SK-N-SH (cell line): ENCODE data around the gene DAB1. TPM values are rescaled to one million over a fixed set of nuclear protein-coding genes. Genes with fewer than 3 reads are reported as not detected.

Source experiments
- CTCF ChIA-PET: fragments of 300-600, 350-600 bp; formaldehyde crosslinking; extraction: SDS; loops from one replicate; lab custom pipeline; 2021; lab: Yijun Ruan, JAX
- POLR2A ChIA-PET: fragments of 350-600 bp; sonication (Branson Sonifier 250); formaldehyde crosslinking; extraction: SDS; loops from one replicate; lab custom pipeline; 2020; ENCODE audit warnings: antibody characterized with exemption, inconsistent platforms; lab: Yijun Ruan, JAX
- DNase-seq: peaks from one replicate; pipeline ENCODE4 v3.0.0; 2012
- H2AFZ ChIP-seq: fragments of 200-600 bp; sonication (generic); 2 replicates; pipeline ENCODE4 v1.8.1; 2016; ENCODE audit warnings: antibody characterized with exemption, mild to moderate bottlenecking, low read depth
- H3F3A ChIP-seq: fragments of 200-600 bp; sonication (generic); replicated peaks from 2 replicates; pipeline ENCODE3; 2016; ENCODE audit warnings: antibody characterized with exemption, mild to moderate bottlenecking; ENCODE audit not compliant: insufficient read depth
- H3K27ac ChIP-seq, 2 experiments: fragments of 200-500 bp in 1 of 2; fragments of 200-600 bp in 1 of 2; sonication (Bioruptor generic) in 1 of 2; sonication (generic), shearing (Covaris generic) in 1 of 2; 2 replicates each; pipeline versions ENCODE4 v1.5.1 to v1.6.1; 2014 to 2016; ENCODE audit warnings: low read depth in 2 of 2, inconsistent platforms in 1 of 2, low read length in 1 of 2, mild to moderate bottlenecking in 1 of 2, mixed read lengths in 1 of 2
- H3K27me3 ChIP-seq: fragments of 200-600 bp; sonication (generic), shearing (Covaris generic); 2 replicates; pipeline ENCODE4 v1.6.1; 2016; ENCODE audit warnings: mixed run types; ENCODE audit not compliant: insufficient read depth
- H3K36me3 ChIP-seq, 2 experiments: fragments of 200-500 bp in 1 of 2; fragments of 200-600 bp in 1 of 2; sonication (Bioruptor generic) in 1 of 2; sonication (generic) in 1 of 2; replicated peaks in 1 of 2; 2 replicates each; pipeline versions ENCODE3 to v1.5.1; 2014 to 2016; ENCODE audit warnings: low read length in 1 of 2, mild to moderate bottlenecking in 1 of 2; ENCODE audit not compliant: insufficient read depth in 2 of 2, control insufficient read depth in 1 of 2
- H3K4me1 ChIP-seq, 2 experiments: fragments of 200-500 bp in 1 of 2; fragments of 200-600 bp in 1 of 2; sonication (Bioruptor generic) in 1 of 2; sonication (generic), shearing (Covaris generic) in 1 of 2; 2 replicates each; pipeline versions ENCODE4 v1.5.1 to v1.6.1; 2014 to 2016; ENCODE audit warnings: low read depth in 1 of 2, low read length in 1 of 2, mixed run types in 1 of 2; ENCODE audit not compliant: insufficient read depth in 2 of 2, control insufficient read depth in 1 of 2
- H3K4me2 ChIP-seq: fragments of 200-600 bp; sonication (generic), shearing (Covaris generic); 2 replicates; pipeline ENCODE4 v1.6.1; 2017; ENCODE audit warnings: mixed run types
- H3K4me3 ChIP-seq, 2 experiments: fragments of 200-500 bp in 1 of 2; fragments of 200-600 bp in 1 of 2; sonication (Bioruptor generic) in 1 of 2; sonication (generic), shearing (Covaris generic) in 1 of 2; 2 replicates each; pipeline versions ENCODE4 v1.5.1 to v1.8.1; 2014 to 2016; ENCODE audit warnings: low read depth in 2 of 2, inconsistent platforms in 1 of 2, low read length in 1 of 2, mild to moderate bottlenecking in 1 of 2, mixed read lengths in 1 of 2, moderate library complexity in 1 of 2
- H3K79me2 ChIP-seq: fragments of 200-600 bp; sonication (generic); 2 replicates; pipeline ENCODE4 v1.8.1; 2017; ENCODE audit warnings: mild to moderate bottlenecking; ENCODE audit not compliant: insufficient read depth
- H3K9ac ChIP-seq: fragments of 200-600 bp; sonication (generic); 2 replicates; pipeline ENCODE4 v1.6.1; 2017; ENCODE audit warnings: mixed run types
- H3K9me2 ChIP-seq: fragments of 200-600 bp; sonication (generic); 2 replicates; pipeline ENCODE4 v1.6.1; 2017; ENCODE audit warnings: mixed run types
- H3K9me3 ChIP-seq: fragments of 200-600 bp; sonication (generic); 2 replicates; pipeline ENCODE4 v1.6.1; 2017; ENCODE audit warnings: mixed run types, mild to moderate bottlenecking, moderate library complexity
- H4K20me1 ChIP-seq: fragments of 200-600 bp; sonication (generic); 2 replicates; pipeline ENCODE4 v1.6.1; 2017; ENCODE audit warnings: mild to moderate bottlenecking, mixed run types; ENCODE audit not compliant: insufficient read depth
- CHD2 ChIP-seq: fragments of 150-350 bp; IDR thresholded peaks from 2 replicates; pipeline ENCODE4 v1.6.1; 2018; ENCODE audit warnings: low read length; ENCODE audit not compliant: partially characterized antibody
- ELF1 ChIP-seq: IDR thresholded peaks from 2 replicates; pipeline ENCODE4 v1.4.0; 2012
- EZH2phosphoT487 ChIP-seq: fragments of 200-600 bp; sonication (generic); IDR thresholded peaks from 2 replicates; pipeline ENCODE4 v1.6.1; 2017; ENCODE audit warnings: low read depth, mixed run types, mild to moderate bottlenecking, antibody characterized with exemption, moderate library complexity, borderline replicate concordance
- FOXJ3 ChIP-seq: sonication (generic); formaldehyde crosslinking; IDR thresholded peaks from 2 replicates; pipeline ENCODE4 v1.5.1; 2020; ENCODE audit warnings: mild to moderate bottlenecking, missing genetic modification reagents
- GABPA ChIP-seq: IDR thresholded peaks from 2 replicates; pipeline ENCODE4 v1.4.0; 2012; ENCODE audit warnings: low read depth, mild to moderate bottlenecking
- GATA2 ChIP-seq: sonication (generic); formaldehyde crosslinking; IDR thresholded peaks from 2 replicates; pipeline ENCODE4 v1.5.0; 2020; ENCODE audit warnings: mild to moderate bottlenecking, missing genetic modification reagents
- JUND ChIP-seq: IDR thresholded peaks from 2 replicates; pipeline ENCODE4 v1.4.0; 2012
- MEF2A ChIP-seq: IDR thresholded peaks from 2 replicates; pipeline ENCODE4 v1.4.0; 2012; ENCODE audit warnings: low read depth, borderline replicate concordance
- MXI1 ChIP-seq: IDR thresholded peaks from 2 replicates; pipeline ENCODE4 v1.6.1; 2012; ENCODE audit warnings: mild to moderate bottlenecking, low read depth, low read length, improper control_type of control experiment
- NFIC ChIP-seq: IDR thresholded peaks from 2 replicates; pipeline ENCODE4 v1.4.0; 2012; ENCODE audit warnings: borderline replicate concordance
- RXRA ChIP-seq: IDR thresholded peaks from 2 replicates; pipeline ENCODE4 v1.4.0; 2012; ENCODE audit warnings: low read depth, mild to moderate bottlenecking, borderline replicate concordance
- SIN3A ChIP-seq: IDR thresholded peaks from 2 replicates; pipeline ENCODE4 v1.6.1; 2012; ENCODE audit warnings: low read depth, mild to moderate bottlenecking, low read length, moderate library complexity, borderline replicate concordance
- TAF1 ChIP-seq: IDR thresholded peaks from 2 replicates; pipeline ENCODE4 v1.6.1; 2012; ENCODE audit warnings: low read depth, mild to moderate bottlenecking, low read length, moderate library complexity, borderline replicate concordance
- TEAD4 ChIP-seq: IDR thresholded peaks from 2 replicates; pipeline ENCODE4 v1.4.0; 2012; ENCODE audit warnings: mild to moderate bottlenecking, borderline replicate concordance; ENCODE audit not compliant: insufficient read depth
- whole genome bisulfite sequencing: methylation state at CpG from one replicate; pipeline ENCODE4 v1.1.6; 2017; ENCODE audit warnings: low lambda C conversion rate; 5-methylcytosine and 5-hydroxymethylcytosine counted together
- polyA plus RNA-seq, 3 experiments: library from polyadenylated mRNA; depleted of rRNA; stranded (reverse); fragments of >200 nt; gene quantifications; 2 replicates each; pipeline ENCODE4 v1.2.3, GENCODE V29; 2012
- TF ChIP-seq, protein P1 (sequence below): fragments of 200-600 bp; sonication (generic); IDR thresholded peaks from 2 replicates; pipeline ENCODE4 v1.6.1; 2017; ENCODE audit warnings: antibody characterized with exemption, mild to moderate bottlenecking, moderate library complexity
- TF ChIP-seq, protein P2 (sequence below): IDR thresholded peaks from 2 replicates; pipeline ENCODE4 v1.4.0; 2012; ENCODE audit warnings: low read depth, borderline replicate concordance
- TF ChIP-seq, protein P3 (sequence below): fragments of 150-350 bp; IDR thresholded peaks from 2 replicates; pipeline ENCODE4 v1.6.1; 2016; ENCODE audit warnings: mild to moderate bottlenecking, low read depth, low read length
- TF ChIP-seq, protein P4 (sequence below): fragments of 150-350 bp; IDR thresholded peaks from 2 replicates; pipeline ENCODE4 v1.6.1; 2017; ENCODE audit warnings: antibody characterized with exemption, low read length, low read depth, borderline replicate concordance
- TF ChIP-seq, protein P5 (sequence below): IDR thresholded peaks from 2 replicates; pipeline ENCODE4 v1.4.0; 2012; ENCODE audit warnings: low read depth, borderline replicate concordance

DAB1 gene
- polyA plus RNA-seq, 1 of the 3 experiments (the other 2 are of a cell fraction) = 2.9 TPM

DNA sequence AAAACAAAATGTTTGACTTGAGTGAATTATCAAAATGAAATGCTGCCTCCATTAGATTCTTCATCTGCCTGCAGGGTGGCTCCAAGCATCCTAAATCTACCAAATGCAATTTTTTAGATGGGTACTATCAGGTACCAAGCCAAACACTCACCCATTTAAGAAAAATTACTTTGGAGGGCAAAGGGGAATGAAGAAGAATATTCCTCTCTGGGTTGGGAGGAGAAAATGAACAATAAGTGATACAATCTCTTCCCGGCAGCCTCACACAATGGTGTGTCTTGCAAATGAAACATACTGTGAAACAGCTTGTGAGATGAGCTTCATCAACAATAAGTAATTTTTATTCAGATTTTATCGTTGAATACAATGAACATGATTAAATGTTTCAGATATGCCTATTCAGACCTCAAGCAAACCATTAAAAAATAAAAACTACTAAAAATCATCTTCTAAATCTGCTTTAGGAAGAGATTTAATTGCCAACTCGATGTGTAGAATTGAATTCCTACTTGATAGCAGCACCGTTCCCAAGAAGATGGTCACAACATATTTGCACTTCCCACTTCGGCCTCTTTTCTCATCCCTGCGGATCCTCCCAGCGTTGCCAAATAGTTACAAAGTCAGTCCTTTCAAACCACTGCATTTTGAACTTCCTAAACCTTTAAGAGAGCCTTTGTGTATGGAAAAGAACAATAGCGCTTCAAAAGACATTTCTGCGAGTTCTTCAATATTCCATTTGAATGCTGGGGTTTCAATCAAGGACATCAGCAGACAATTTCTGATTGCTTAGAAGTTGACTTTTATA lies 2.7 kb downstream of the DAB1 start:
- Histone ChIP-seq H3K36me3 (no peaks in the 10 kb centered on the region), H3K4me3 (no peak overlapping the region; a peak in 1 of 4 replicates), H3K9ac (no peak overlapping the region), H3K9me2 (no peaks in the 10 kb centered on the region)
- no peak for TF ChIP-seq MEF2A
- TF ChIP-seq TAF1 = no peak
- TF ChIP-seq EZH2phosphoT487 = no peak
- TF ChIP-seq, protein P1, sequence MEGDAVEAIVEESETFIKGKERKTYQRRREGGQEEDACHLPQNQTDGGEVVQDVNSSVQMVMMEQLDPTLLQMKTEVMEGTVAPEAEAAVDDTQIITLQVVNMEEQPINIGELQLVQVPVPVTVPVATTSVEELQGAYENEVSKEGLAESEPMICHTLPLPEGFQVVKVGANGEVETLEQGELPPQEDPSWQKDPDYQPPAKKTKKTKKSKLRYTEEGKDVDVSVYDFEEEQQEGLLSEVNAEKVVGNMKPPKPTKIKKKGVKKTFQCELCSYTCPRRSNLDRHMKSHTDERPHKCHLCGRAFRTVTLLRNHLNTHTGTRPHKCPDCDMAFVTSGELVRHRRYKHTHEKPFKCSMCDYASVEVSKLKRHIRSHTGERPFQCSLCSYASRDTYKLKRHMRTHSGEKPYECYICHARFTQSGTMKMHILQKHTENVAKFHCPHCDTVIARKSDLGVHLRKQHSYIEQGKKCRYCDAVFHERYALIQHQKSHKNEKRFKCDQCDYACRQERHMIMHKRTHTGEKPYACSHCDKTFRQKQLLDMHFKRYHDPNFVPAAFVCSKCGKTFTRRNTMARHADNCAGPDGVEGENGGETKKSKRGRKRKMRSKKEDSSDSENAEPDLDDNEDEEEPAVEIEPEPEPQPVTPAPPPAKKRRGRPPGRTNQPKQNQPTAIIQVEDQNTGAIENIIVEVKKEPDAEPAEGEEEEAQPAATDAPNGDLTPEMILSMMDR = no peak
- no peak for TF ChIP-seq NFIC
- no peak for TF ChIP-seq CHD2
- TF ChIP-seq, protein P2, sequence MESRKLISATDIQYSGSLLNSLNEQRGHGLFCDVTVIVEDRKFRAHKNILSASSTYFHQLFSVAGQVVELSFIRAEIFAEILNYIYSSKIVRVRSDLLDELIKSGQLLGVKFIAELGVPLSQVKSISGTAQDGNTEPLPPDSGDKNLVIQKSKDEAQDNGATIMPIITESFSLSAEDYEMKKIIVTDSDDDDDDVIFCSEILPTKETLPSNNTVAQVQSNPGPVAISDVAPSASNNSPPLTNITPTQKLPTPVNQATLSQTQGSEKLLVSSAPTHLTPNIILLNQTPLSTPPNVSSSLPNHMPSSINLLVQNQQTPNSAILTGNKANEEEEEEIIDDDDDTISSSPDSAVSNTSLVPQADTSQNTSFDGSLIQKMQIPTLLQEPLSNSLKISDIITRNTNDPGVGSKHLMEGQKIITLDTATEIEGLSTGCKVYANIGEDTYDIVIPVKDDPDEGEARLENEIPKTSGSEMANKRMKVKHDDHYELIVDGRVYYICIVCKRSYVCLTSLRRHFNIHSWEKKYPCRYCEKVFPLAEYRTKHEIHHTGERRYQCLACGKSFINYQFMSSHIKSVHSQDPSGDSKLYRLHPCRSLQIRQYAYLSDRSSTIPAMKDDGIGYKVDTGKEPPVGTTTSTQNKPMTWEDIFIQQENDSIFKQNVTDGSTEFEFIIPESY = no peak
- TF ChIP-seq, protein P3, sequence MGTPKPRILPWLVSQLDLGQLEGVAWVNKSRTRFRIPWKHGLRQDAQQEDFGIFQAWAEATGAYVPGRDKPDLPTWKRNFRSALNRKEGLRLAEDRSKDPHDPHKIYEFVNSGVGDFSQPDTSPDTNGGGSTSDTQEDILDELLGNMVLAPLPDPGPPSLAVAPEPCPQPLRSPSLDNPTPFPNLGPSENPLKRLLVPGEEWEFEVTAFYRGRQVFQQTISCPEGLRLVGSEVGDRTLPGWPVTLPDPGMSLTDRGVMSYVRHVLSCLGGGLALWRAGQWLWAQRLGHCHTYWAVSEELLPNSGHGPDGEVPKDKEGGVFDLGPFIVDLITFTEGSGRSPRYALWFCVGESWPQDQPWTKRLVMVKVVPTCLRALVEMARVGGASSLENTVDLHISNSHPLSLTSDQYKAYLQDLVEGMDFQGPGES = no peak
- TF ChIP-seq RXRA = no peak
- TF ChIP-seq TEAD4 = no peak
- no peak for TF ChIP-seq GATA2
- TF ChIP-seq ELF1 = no peak
- TF ChIP-seq SIN3A = no peak
- TF ChIP-seq JUND = no peak
- TF ChIP-seq, protein P4, sequence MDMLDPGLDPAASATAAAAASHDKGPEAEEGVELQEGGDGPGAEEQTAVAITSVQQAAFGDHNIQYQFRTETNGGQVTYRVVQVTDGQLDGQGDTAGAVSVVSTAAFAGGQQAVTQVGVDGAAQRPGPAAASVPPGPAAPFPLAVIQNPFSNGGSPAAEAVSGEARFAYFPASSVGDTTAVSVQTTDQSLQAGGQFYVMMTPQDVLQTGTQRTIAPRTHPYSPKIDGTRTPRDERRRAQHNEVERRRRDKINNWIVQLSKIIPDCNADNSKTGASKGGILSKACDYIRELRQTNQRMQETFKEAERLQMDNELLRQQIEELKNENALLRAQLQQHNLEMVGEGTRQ = no peak
- no peak for TF ChIP-seq GABPA
- TF ChIP-seq MXI1 = no peak
- TF ChIP-seq FOXJ3 (CRISPR knock-in tag) = no peak
- TF ChIP-seq, protein P5, sequence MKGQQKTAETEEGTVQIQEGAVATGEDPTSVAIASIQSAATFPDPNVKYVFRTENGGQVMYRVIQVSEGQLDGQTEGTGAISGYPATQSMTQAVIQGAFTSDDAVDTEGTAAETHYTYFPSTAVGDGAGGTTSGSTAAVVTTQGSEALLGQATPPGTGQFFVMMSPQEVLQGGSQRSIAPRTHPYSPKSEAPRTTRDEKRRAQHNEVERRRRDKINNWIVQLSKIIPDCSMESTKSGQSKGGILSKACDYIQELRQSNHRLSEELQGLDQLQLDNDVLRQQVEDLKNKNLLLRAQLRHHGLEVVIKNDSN = no peak
- TF ChIP-seq, all 33 proteins: peak for 0
- 48% methylated on average over 9 of the region's 9 CpGs for WGBS
- Histone ChIP-seq H3F3A (no peaks in the 10 kb centered on the region), H3K4me2 (no peak overlapping the region), H3K27ac (no peak overlapping the region), H3K27me3 (peaks cover 5% of the 10 kb centered on the region; the same call in 1 of the 2 replicates), H3K9me3 (no peaks in the 10 kb centered on the region), H3K4me1 (peaks cover 0 to 21% of the 10 kb centered on the region in 2 experiments; a peak in 1 of 4 replicates), H4K20me1 (no peaks in the 10 kb centered on the region), H3K79me2 (no peaks in the 10 kb centered on the region), H2AFZ (no peak overlapping the region)
- ChIA-PET CTCF (interaction anchor here (1.7 to 2.3 kb wide), 2 partner anchors 625 to 737 kb away, joined by 3 to 6 read pairs; no protein-coding TSS in a partner anchor), POLR2A (no interaction called here)
- no peak for DNase-seq
